GM18498 (cell line): Measurements from ENCODE around the gene PTPRM.

Experiments used
- ATAC-seq: cut with Tn5 transposase; IDR thresholded peaks from one replicate; pipeline ENCODE4 v1.9.1; 2021; ENCODE audit warnings: mild to moderate bottlenecking, moderate library complexity; ENCODE audit not compliant: unreplicated experiment

Gene PTPRM

DNA sequence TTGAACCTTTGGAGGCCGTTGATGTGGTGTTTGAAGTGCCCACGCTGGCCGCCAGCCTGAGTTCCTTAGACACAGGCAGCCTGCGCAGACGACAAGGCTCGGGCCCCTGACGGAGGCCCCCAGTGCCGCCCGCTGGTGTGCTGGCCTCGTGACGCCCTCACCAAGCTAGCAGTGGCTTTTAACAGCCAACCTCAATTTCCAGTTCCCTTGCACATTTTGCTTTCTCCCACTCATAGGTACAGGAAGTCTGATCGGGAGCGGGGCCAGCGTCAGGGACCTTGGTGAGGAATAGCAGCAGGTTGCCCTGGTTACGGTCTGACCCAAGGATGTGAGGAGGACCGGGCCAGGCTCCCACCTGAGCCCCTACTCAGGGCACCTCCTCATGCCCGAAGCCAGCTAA is 834.5 kb downstream of the PTPRM start:
- no peak for ATAC-seq

DNA sequence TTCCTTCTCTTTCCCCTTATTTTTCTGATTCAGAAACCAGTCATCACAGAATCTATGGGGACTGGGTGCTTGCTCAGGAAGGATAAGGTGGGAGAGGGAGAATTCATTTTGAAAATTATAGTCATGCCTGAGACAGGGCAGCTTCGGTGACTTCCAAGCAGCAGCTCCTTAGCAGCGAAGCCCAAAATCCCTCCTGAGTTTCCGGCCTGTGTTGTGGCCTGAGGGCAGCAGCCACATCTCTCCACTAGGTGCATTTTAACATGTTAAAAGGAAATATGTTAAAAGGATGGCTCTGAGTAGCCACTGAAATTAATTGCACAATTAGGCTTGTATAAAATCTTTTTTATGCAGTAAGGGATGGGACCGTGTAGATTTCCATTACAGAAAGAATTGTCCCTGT is 835.1 kb downstream of the PTPRM start:
- ATAC-seq, result no peak

DNA sequence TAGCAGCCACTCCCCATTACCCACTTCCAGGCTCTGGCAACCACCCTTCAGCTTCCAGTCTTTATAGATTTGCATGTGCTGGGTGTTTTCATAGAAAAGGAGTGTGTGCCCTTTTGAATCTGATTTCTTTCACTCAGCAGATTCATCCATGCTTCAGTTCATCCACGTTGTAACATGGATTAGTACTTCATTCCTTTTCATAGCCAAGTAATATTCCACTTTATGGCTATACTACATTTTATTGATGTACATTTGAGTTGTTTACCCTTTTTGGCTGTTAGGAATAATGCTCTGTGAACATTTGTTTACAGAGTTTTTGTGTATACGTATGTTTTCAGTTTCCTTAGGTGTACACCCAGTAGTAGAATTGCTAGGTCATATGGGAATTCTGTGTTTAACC is 836.6 kb downstream of the PTPRM start:
- ATAC-seq, result no peak

DNA sequence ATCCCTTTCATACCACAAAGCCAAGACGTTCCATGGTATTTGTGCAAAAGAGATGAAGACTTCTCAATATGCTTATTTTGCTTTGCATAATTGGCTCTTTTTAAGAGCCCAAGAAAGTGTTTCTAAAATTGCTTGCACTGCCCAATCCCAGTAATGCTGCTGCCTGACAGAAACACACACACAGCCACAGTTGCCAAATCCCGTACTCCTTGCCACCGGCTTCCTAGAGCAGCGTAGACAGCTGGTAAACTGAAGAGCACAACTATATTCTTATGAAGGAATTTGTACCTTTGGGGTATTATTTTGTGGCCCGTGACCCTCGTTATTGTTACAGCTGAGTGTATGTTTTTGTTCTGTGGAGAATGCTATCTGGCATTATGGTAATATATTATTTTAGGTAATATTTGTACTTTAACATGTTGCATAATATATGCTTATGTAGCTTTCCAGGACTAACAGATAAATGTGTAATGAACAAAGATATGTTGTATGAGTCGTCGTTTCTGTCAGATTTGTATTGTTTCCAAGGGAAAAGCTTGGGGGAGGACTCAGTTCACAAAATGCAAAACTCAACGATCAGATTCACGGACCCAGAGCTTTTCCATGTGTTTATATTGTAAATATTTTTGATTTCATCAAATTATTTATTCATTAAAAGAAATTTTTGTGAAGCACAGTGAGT is 839.2 kb downstream of the PTPRM start:
- ATAC-seq, result no peak

DNA sequence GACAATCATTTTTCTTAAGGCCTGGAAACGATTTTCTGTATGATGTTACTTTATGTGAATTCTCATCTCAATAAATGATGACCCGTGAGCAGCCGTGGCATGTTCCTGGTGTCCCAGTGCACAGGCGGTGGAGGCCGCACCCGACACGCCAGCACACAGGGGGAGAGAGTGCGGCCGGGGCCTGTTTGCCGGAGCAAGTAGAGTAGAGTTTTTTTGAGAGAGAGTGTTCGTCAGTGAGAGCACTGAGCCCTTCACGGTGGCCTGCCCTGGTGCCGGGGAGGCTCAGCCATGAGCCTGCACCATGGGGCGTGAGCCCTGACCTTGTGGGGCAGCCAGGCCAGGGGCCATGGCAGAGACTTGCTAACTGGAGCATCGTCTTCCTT is 839.7 kb downstream of the PTPRM start:
- ATAC-seq, result no peak

DNA sequence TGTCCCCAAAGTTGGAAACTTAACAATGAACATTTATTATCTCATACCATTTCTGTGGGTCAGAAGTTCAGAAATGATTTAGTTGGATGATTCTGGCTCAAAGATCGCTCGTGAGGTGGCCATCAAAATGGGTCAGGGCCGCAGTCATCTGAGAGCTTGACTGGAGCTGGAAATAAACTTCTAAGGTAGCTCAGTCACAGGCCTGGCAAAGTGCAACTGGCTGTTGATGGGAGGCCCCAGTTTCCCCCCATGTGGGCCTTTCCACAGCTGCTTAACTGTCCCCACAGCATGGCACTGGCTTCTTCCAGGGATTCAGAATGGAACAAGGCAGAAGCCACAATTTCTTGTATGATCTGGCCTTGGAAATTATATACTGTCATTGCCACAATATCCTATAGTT is 842.0 kb downstream of the PTPRM start:
- ATAC-seq, result no peak

DNA sequence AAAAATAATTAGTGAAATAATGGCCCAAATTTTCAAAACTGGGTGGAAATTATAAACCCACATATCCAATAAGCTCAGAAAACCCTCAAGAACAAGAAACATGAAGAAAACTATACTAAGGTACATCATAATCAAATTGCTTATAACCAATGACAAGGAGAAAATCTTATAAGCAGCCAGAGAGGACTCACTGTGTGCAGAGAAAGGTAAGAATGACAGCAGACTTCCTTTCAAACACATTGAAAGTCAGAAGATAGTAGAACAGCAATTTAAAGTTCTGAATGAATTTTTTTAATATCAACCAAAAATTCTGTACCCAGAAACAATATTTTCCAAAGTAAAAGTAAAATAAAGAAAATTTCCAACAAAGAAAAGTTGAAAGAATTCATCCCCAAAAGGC is 844.4 kb downstream of the PTPRM start:
- no peak for ATAC-seq

DNA sequence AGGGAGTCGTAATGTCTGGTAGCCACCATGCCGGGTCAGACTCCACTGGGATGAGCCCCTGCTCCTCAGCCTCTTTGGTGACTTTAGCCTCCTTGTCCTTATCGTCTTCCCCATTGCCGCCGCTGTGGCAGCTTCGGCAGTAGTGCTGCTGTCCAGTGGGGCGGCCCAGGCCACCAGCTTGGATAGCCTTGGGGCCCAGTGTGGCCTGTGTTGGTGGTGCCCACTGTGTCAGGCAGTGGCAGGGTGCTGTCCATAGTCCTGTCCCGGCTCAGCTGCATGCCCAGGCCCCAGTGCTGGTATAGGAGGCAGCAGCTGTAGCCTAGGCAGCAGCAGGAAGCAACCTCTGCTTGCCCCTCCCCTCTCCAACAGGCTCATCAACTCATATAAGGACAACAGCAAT is 845.0 kb downstream of the PTPRM start:
- no peak for ATAC-seq

DNA sequence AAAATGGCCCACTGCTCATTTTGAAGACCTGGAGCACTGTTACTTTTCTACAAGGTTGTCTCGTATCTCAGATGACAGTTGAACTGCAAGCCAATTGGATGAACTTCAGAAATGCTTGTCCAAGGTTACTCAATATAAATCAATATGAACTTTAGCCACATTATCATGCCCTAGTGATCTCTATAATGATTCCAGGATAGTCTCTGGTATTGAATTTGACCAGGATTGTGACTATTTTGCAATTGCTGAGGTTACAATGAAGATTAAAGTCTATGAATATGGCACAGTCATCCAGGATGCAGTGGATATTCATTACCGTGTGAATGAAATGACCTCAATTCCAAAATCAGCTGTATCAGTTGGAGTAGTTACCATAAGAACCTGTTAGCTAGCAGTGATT is 846.1 kb downstream of the PTPRM start:
- no peak for ATAC-seq

DNA sequence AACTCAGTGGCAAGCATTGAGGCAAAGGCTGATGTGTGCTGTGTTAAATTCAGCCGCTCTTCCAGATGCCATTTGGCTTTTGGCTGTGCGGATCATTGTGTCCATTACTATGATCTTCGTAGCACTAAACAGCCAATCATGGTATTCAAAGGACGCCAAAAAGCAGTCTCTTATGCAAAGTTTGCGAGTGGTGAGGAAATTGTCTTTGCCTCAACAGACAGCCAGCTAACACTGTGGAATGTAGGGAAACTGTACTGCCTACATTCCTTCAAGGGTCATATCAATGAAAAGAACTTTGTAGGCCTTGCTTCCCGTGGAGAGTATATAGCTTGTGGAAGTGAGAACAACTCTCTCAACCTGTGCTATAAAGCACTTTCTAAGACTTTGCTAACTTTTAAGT is 846.6 kb downstream of the PTPRM start:
- ATAC-seq, result no peak

DNA sequence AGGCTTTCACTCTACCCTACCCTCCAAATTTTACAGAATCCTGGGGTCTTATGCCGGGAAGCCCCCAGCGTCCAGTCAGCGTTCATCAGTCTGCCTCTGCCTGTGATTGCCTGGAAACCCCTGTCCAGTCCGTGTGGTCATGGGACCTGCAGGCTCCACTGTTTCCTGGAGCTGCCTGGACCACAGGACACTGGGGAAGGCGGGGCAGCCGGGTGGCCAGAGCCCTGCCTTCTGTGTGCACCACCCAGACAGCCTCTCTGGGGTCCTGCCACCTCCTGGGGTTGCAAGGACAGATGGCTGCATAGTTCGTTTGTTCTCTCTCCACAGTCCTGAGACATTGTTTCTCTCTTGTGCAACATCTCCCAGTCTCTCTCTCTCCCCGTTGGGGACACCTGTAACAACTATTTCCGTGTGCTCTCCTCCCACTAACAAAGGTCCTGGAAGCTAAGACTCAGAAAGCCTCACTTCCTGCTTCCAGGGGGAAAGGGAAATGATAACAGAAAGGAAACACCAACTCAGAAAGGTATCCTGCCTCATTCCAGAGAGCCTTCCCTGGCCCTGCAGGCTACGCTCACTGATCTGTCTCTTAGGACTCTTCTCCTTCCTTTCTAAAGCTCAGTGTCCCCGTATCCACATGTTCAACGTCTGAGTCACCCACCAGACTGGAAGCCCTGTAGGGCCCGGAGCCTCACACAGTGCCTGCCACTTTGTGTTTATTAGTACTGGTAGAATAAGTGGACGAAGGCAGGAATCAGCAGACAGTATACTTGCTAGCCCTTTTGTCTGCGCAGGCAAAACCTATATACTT is 849.3 kb downstream of the PTPRM start:
- no peak for ATAC-seq

DNA sequence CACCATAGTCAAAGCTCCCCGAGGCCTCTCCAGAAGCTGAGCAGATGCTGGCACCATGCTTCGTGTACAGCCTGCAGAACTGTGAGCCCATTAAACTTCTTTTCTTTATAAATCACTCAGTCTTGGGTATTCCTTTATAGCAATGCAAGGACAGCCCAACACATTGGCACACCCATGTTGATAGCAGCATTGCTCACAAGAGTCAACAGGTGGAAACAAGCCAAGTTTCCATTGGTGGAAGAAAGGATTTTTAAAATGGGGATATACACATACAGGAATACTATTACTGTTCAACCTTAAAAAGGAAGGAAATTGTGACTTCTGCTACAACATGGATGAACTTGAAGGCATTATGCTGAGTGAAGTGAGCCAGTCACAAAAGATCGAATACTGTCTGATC is 855.3 kb downstream of the PTPRM start:
- ATAC-seq, result no peak

DNA sequence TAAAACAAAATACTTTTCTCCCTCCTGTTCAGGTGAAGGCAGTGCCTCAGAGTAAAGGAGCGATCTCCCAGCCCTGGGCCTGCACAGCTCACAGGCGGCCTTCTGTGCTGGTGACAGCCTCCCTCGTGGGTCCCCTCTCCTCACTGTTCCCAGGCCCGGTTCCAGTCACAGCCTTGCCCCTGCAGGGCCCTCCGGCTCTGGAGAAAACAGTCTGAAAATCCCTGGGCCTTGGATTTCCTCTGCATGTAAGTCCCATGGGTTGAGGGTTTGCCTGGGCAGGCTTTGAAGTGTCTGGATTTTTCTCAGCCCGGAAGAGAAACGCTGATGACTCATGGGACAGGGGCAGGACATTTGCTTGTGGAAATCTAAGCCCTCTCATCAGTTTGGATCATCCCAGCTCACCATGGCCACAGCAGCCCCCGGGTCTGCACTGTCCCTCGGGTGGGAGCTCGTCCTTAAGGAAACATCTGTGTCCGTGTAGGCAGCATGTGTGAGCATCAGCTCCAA is 856.0 kb downstream of the PTPRM start:
- no peak for ATAC-seq

DNA sequence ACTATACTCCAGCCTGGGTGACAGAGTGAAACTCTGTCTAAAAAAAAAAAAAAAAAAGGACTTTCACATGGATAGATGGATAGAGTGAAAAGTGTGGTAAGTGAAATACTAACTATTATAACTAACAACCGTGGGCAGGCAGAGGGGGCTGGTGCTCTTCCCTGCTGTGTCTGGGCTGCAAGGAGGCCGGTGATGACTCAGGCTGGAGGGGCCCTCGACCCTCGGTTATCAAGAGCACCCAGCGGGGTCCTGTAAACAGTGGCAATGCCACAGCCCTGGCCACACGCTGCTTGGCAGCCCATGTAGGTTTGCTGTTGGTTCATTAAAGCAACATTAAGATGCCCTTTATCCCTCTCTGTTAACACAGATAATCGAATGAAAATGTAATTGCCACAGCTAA is 857.4 kb downstream of the PTPRM start:
- no peak for ATAC-seq

DNA sequence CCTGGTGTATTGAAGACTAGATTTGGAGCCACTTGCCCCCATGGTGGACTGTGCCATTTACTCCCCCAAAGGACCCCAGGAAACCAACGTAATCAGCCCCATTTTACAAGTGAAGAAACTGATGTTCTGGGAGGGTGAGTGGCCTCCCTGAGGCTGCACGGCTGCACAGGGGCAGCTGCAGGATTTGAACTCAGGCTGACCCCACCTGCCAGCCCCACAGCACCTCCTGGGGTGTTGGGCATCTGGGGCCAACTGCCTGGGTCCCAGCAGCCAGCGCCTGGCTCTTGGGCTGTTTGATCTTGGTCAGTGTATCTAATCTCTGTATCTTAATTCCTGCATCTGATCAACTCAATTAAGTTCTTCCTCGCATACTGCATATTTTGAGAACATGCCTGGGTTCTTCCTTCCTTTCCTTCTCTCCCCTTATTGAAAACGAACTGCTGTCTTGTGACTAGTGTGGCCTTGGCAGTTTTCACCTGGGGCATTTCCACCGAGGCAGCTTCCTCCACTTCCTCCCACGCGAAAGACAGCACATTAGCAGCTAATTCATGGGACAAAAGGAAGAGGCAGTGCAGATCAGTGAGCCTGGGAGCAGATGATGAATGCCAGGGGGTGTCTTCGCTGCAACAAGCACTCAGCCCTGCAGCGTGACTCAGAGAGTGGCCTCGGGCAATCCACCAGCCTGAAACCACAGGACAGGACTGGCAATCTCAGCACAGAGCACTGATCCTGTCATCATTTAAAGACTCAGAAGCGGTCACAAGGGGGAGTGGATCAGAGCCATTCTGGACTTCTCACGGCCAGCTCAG is 858.0 kb downstream of the PTPRM start:
- no peak for ATAC-seq

DNA sequence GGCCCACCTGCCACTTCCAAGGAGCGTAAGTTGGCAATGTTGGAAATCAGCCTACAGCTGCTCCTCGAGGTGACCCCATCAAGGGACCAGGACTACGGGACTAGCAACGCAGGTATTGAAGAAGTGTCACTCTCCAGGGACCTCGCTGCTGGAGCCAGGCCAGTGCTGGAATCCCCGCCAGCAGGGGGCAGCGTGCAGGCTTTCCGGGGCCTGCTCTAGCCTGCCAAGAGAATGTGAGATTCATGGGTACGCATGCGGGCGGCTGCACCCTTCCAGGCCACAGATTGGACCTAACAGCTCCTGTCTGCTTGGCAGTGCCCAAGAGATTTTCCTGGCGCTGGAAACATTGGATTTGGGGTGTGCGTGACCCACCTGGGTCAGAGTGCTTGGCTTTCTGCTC is 859.3 kb downstream of the PTPRM start:
- ATAC-seq, result no peak

DNA sequence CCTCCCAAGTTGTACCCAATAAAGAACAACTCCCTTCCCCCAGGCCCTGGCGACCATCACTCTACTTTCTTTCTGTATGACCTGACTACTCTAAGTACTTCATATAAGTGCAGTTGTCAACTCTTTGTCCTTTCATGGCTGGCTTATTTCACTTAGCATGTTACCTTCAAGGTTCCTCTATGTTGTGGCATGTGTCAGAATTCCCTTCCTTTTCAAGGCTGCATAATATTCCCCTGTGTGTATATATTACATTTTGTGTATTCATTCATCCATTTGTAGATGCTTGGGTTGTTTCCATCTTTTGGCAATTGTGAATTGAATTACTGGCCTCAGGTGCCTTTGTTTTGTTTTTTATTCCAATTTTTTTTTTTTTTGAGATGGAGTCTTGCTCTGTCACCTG is 860.2 kb downstream of the PTPRM start:
- no peak for ATAC-seq

DNA sequence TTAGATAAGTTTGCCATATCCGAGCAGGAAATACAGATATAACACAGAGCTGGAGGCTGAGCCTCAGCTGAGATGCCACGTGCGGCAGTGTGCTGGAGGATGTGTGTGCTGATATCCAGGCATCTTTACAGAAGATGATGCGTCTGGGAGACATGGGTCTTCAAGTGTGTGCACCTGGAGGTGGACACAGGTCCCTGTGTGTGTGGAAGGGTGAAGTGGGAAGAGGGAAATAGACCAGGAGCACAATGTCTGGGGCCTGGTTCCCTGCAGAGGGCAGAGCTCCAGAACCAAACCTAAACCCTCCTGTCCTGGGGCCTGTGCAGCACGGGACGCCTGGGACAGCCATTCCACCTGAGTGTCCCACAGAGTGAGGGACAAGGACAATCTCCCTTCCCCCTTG is 861.8 kb downstream of the PTPRM start:
- no peak for ATAC-seq

DNA sequence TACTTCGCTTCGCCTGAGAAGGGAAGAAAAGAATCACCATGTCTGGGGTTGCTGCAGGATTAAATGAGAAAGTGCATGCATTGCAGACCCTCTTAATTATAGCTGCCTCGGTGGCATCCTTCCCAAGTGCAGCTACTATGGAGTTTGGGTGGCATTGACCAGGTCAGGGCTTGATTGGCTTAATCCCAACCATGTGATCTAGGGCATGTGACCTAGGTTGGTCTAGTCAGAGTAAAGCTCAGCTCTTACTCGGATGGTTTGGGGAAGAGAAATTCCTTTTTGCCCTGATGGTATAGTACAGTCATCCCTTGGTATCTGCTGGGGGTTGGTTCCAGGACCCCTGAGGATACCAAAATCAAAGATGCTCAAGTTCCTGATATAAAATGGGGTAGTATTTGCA is 863.9 kb downstream of the PTPRM start:
- ATAC-seq, result no peak

DNA sequence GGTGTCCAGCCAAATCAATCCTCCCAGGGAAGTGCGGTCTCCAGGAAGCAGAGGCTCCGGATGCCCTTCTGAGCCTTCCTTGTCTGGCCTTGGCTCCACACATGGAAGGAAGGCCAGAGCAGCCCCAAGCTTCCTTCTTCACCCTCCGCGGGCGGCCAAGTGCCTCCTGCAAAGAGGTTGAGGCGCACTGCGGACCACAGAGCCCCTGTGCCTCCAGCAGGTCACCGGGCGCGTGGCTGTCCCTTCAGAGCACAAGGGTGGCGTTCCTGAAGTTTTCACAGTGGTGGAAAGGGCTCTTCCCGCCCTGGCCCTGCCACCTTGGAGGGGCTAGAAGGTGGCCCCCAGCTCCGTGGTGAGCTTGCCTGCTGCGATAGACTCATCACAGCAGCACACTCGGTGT is 866.2 kb downstream of the PTPRM start:
- no peak for ATAC-seq

DNA sequence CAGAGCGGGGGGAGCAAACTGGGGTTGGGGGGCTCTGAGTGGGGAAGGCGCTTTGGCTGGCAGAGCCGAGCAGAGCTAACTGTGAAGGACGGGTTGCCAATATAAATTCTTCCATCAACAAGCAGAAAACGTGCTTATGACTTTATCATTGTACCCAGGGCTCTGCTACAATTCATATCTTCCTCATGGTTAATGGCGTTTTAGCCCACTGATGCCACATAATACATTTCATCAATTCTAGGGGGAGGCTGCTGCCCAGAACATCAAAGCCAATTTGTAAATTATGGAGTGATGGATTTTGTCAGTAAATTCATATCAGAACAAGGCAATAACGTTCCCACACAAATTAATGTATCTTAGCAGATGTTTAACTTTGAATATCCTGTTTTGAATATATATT is 866.7 kb downstream of the PTPRM start:
- ATAC-seq, result no peak

DNA sequence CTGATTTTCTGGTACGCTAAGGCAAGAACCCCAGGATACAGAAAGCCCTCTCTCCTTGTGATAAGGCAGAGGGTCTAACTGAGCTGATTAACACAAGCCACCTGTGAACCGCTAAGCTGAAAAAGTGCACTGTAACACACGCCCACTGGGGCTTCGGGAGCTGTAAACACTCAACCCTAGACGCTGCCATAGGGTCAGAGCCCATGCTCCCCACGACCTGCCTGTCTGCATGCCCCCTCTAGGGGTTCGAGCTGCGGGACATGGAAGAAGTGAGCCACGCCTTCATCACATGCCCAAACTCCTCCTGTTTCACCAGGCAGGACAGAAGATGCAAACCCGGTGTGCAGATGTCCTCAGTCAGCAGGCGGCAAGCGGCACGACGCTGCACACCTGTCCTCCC is 868.3 kb downstream of the PTPRM start:
- no peak for ATAC-seq
